CD4-positive, alpha-beta T cell treated with Interleukin-17A for 1 hour (primary cell): ENCODE measurements around the gene LCE3E.
A peak's percentile ranks its signal among the peaks of the same experiment; 100 is the strongest.
"Not testable (repeated sequence)": the region's sequence is repeated elsewhere in the genome, so short reads cannot be mapped to it uniquely, and the experiment has no call there.

Source experiments
- DNase-seq: peaks from one replicate; pipeline ENCODE4 v3.0.0-alpha.2; 2020

LCE3E gene

DNA sequence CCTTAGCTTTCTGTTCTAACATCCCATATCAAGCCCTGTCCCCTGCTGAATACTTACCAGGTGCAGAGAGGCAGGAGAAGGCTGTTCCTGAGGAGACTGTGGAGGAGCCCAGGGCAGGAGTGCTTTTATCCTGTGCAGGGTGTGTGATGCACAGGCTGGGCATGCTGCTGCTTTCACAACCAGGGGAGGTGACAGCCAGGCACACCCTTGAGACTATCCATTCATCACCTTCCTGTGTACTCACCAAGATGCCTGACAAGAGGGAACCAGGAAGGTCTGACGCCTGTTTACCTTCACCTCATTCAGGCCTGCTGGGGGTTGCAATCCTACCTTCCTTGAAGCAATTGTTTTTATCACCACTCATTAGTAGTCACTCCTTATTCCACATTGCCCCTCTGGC, at the start of gene LCE3E:
TSS of gene LCE3E (minus strand) at position 100 of the 400 bp plus-strand sequence. CDS start 572 bp downstream, outside the sequence.
- DNase-seq = no peak

- no peak for DNase-seq
These were observed 46.9 kb upstream of the LCE3E start, which contains the start of gene LCE3B for GRCh38 chr1:152613511-152613910. Gene LCE3B, plus strand, starts transcription at chr1:152613811. Its CDS starts 0 bp downstream, at chr1:152613811.

- DNase-seq = no peak
These were observed 33.4 kb upstream of the LCE3E start, which contains the start of gene LCE3C for GRCh38 chr1:152599934-152600333. Gene LCE3C, plus strand, starts transcription at chr1:152600234. Its CDS starts 498 bp downstream, at chr1:152600732.

GRCh38 chr1:152596986-152597385, 30.4 kb upstream of the LCE3E start:
- DNase-seq = no peak

DNA sequence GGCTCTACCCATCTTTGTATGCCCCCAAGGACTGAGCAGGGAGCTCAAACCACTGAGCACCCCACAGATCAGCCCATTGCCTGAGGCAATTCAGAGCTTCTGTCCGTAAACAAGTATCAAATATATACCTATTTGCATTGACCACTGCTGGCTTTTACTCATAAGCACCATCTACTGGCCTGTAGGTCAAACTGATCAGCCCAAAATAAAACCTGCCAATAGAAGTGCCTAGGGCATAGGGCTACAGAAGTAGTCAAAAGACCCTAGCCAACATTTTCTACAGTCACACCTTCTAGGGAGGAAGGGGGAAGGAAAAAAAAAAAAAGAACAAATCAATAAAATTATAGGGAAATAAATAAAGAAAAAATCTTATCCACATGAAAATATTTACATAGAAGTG, 19.0 kb upstream of the LCE3E start:
- no peak for DNase-seq

GRCh38 chr1:152582647-152583046, 16.1 kb upstream of the LCE3E start:
- DNase-seq = no peak

DNA sequence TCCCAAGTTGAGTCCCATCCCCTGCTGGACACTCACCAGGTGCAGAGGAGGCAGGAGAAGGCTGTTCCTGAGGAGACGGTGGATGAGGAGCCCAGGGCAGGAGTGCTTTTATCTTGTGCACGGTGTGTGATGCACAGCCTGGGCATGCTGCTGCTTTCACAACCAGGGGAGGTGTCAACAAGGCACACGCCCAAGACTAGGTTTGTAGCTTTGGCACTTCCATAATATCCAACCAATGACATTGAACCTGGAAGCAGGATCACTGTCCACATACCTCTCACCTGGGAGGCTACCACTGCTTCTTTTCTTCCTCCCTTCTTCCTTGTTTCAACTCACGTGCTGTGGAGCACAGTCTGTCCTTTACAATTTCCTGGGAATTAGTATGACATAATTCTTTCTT, 13.9 kb upstream of the LCE3E start, which contains the start of gene LCE3D:
TSS of gene LCE3D (minus strand) at position 84 of the 400 bp plus-strand sequence. CDS start 580 bp downstream, outside the sequence.
- DNase-seq = no peak

DNA sequence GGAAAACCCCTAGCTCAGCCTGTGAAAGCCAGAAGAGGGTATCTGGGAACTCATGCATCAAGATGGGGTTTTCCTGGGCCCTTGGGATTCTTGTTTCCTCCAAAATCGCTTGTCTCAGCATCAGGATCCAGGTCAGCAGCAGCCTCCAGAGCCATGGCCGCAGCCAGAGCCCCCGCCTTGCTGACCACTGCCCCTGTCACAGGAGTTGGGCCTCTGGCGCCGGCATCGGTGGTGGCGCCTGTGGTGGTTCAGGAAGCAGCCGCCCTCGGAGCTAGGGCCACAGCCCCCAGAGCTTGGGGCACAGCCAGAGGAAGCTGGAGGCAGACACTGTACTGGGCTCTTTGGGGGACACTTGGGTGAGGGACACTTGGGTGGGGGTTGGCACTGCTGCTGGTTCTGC, 12.9 kb upstream of the LCE3E start:
- DNase-seq = not testable (repeated sequence)

- no peak for DNase-seq
These were observed 10.6 kb upstream of the LCE3E start for GRCh38 chr1:152577168-152577567.

DNA sequence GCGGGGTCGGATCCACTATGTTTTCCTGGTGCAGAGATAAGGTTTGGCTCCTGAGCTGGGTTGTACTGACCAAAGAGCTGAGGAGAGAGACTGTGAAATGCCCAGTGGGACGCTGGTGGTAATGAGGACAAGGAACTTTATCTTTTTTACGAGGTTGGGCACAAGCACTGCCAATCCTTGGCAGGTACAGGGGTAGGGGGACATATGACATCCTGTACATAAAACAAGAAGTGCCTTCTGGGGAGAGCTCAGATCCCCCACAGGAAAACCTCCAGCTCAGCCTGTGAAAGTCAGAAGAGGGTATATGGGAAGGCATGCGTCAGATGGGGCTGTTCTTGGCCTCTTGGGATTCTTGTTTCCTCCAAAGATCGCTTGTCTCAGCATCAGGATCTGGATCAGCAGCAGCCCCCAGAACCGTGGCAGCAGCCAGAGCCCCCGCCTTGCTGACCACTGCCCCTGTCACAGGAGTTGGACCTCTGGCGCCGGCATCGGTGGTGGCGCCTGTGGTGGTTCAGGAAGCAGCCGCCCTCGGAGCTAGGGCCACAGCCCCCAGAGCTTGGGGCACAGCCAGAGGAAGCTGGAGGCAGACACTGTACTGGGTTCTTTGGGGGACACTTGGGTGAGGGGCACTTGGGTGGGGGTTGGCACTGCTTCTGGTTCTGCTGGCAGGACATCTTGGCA, 905 bp downstream of the LCE3E start:
- no peak for DNase-seq

GRCh38 chr1:152565115-152565514, 1.5 kb downstream of the LCE3E start:
- DNase-seq = no peak

DNA sequence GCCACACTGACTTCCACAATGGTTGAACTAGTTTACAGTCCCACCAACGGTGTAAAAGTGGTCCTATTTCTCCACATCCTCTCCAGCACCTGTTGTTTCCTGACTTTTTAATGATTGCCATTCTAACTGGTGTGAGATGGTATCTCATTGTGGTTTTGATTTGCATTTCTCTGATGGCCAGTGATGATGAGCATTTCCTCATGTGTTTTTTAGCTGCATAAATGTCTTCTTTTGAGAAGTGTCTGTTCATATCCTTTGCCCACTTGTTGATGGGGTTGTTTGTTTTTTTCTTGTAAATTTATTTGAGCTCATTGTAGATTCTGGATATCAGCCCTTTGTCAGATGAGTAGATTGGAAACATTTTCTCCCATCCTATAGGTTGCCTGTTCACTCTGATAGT, 18.2 kb downstream of the LCE3E start:
- DNase-seq = not testable (repeated sequence)

- no peak for DNase-seq
These were observed 19.9 kb downstream of the LCE3E start for GRCh38 chr1:152546704-152547103.

- no peak for DNase-seq
These were observed 22.8 kb downstream of the LCE3E start for GRCh38 chr1:152543820-152544219.

GRCh38 chr1:152539901-152540300, 26.7 kb downstream of the LCE3E start:
- no peak for DNase-seq

DNA sequence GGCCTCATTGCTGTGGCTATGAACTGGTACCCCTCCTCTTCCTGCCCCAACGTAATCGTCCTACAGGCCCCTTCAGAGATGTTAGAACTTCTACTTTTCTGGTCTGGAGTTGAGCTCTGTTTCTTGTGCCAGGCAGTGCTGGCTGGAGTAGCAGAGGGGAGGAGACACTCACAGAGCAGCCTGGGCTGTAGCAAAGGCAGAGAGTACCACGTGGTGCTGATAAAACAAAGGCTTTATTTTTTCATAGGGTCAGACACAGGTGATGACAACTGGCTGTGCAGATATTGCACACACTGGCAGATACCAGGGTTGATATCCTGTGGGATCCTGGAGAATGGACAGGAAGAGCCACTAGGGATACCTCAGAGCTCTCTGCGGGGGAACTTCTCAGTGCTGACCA, 29.1 kb downstream of the LCE3E start:
- no peak for DNase-seq

- DNase-seq = no peak
These were observed 30.8 kb downstream of the LCE3E start for GRCh38 chr1:152535774-152536173.

DNA sequence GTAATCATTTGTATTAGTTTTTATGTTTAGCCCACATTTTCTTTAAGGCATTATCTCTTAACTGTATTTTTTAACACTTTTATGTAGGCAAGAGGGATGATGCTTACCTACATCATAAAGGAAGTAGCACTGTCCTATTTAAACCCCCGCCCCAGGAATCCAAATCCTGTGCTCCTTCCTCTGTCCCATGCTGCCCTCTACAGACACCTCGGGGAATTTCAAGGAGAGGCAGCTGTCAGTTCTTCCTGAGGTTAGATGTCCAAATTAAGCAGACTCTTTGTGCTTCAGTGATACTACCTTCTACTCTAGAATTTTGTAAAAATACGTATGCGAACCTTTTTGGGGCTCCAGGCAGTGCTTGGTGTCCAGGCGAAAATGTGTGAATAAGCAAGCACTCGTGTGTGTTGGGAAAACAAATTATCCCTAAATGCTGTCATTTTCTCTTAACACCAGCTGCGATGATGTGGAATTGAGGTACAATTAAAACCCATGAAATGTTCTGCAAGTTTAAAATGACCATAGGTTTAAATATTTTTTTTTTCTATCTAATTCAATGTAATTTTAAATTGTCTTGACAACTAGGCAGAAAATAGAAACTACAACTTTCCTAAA, 33.1 kb downstream of the LCE3E start:
- peak; percentile 10 for DNase-seq

DNA sequence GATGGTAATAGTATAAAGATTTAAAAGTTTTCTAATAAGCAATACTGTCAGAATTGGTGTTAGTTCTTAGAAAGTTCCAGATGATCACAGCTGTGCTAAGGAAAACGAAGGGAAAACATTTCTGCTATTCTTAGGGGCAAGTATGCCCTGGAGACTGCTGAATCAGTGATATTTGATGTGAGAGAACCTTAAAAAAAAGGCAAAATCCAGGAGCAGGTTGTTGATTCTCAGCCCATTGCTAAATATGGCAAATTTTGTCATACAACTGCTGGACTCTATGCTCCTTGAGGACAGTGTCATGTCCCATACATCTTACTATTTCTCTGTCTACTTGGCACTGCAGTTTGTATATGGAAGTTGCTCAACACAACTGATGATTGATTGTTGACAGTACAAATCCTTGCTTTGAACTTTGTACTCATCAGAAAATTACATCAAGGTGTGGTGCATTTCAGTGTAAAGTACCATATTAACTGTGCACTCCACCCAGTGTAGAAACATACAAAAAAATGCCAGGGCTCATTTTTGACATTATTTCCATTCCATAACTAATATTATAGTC, 41.4 kb downstream of the LCE3E start:
- no peak for DNase-seq

DNA sequence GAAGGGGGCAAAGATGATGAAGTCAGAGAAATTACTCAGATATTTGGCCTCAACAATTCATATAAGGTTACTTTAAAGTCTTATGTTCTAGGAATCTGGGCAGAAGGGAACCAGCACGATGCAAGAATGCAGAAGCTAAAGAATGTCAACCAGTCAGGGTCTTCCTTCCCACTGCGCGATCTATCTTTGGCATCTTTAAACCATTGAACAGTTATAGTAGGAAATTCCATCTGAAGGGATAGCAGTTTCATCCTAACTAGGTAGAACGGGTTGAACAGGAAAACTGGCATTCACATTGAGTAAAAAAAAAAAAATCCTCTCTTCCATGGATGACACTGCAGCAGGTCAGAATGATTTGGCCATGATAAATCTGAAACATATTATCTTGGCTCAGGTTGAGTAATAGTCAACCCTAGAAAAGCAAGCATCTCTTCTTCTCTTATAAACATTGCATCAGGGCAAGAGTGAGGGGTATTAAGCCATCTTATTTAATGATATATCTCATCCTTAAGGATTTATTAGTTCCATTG, 46.0 kb downstream of the LCE3E start:
- no peak for DNase-seq

- peak; percentile 1 for DNase-seq
These were observed 46.7 kb downstream of the LCE3E start for GRCh38 chr1:152519851-152520250.

DNA sequence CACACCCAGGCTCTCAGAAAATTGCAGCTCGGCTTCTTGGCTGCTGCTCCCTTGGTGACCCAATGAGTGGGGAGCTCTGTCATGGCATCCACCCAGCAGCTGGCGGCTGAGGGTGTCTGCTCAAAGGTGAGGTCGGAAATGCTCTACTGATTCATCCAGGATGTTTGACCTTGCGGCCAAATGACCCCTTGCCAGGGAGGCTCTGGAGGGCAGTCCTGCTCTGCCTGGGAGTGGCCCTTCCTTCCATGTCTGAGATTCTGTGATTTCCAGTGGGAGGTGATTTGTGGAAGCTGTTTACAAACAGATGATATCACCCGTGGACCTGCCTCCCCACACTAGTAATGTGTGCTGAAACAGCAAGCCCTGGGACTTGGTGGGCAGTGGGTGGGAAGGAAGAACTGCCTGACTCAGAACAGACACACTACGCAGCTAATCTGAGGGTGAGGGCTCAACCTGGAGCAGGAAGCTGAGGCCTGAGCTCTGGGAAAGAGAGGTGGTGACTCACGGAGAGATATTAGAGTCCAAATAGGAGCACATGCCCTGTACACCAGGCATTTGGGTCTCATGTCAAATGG, 49.3 kb downstream of the LCE3E start:
- DNase-seq = no peak

DNA sequence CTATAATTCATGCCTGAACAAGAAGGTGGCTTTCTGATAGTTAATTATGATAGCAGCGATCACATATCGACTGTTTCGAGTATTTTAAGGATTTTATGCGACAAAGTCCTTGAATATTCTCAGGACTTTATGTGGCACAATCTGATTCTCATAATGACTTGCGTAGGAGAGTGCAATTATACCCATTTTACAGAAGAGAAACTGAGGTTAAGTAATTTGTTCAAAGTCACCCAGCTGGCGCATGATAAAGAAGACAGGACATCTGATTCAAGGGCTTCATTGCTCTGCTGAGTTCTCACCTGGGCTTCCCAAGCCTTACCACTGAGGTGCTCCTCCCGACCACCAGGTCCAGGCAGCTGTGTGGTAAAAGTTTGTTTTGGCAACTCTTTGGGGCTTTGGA, 50.5 kb downstream of the LCE3E start:
- no peak for DNase-seq
